Lung (tissue), 12 donors: Measurements from ENCODE around the gene TCF19. TPM values are rescaled to one million over a fixed set of nuclear protein-coding genes. Genes with fewer than 3 reads are reported as not detected.

ENCODE experiments used
- ATAC-seq: fragments of 200-7000 bp; cut with Tn5 transposase; one replicate; pipeline ENCODE4 v1.9.1; 2020; ENCODE audit warnings: moderate number of reproducible peaks; ENCODE audit not compliant: insufficient read depth, low FRiP score
- DNase-seq, 3 donors: peaks; one replicate each; pipeline ENCODE4 v3.0.0-alpha.2; 2013 to 2017
- H3K27ac ChIP-seq, 2 donors: one replicate each; pipeline ENCODE4 v1.5.1; 2013; ENCODE audit warnings: mild to moderate bottlenecking in 2 of 2, moderate library complexity in 2 of 2, control low read depth in 1 of 2, inconsistent platforms in 1 of 2, low read depth in 1 of 2, low read length in 1 of 2
- H3K27me3 ChIP-seq, 3 donors: one replicate each; pipeline ENCODE4 v1.5.1; 2013; ENCODE audit warnings: low read length in 2 of 3; ENCODE audit not compliant: control insufficient read depth in 3 of 3, insufficient read depth in 3 of 3
- H3K36me3 ChIP-seq, 4 donors: one replicate each; pipeline ENCODE4 v1.5.1; 2013; ENCODE audit warnings: low read length in 4 of 4, mild to moderate bottlenecking in 1 of 4, moderate library complexity in 1 of 4; ENCODE audit not compliant: control insufficient read depth in 4 of 4, insufficient read depth in 4 of 4
- H3K4me1 ChIP-seq, 5 donors: one replicate each; pipeline ENCODE4 v1.5.1; 2013; ENCODE audit warnings: low read length in 5 of 5, mild to moderate bottlenecking in 2 of 5, moderate library complexity in 1 of 5; ENCODE audit not compliant: control insufficient read depth in 5 of 5, insufficient read depth in 5 of 5
- H3K4me3 ChIP-seq: one replicate; pipeline ENCODE4 v1.5.1; 2013; ENCODE audit warnings: mild to moderate bottlenecking, control low read depth, moderate library complexity
- H3K9ac ChIP-seq, 2 donors: one replicate each; pipeline ENCODE4 v1.5.1; 2013; ENCODE audit warnings: low read length in 2 of 2, control low read depth in 1 of 2; ENCODE audit not compliant: insufficient read depth in 1 of 2
- H3K9me3 ChIP-seq, 4 donors: one replicate each; pipeline ENCODE4 v1.5.1; 2013; ENCODE audit warnings: low read length in 3 of 4, mild to moderate bottlenecking in 1 of 4, moderate library complexity in 1 of 4; ENCODE audit not compliant: control insufficient read depth in 4 of 4, insufficient read depth in 3 of 4
- WGBS, 2 donors: extraction: QIAGEN DNeasy Blood & Tissue Kit; methylation state at CpG; one replicate each; pipeline ENCODE4 v1.1.7; 2013; 5-methylcytosine and 5-hydroxymethylcytosine counted together
- polyA plus RNA-seq, 2 donors: library from polyadenylated mRNA; stranded (reverse); fragments of 200-250 nt; gene quantifications; one replicate each; pipeline ENCODE4 v1.2.1, GENCODE V29; 2013
- total RNA-seq, 2 donors: library from RNA; depleted of rRNA in 1 of 2; stranded (reverse); fragments of >200 nt in 1 of 2; gene quantifications; one replicate each; pipeline ENCODE4 v1.2.1, GENCODE V29; 2014 to 2021
- TF ChIP-seq, protein P1 (sequence below): IDR thresholded peaks from 2 replicates; pipeline ENCODE4 v1.5.1; 2012; ENCODE audit warnings: mild to moderate bottlenecking; ENCODE audit errors: control extremely low read depth, extremely low read depth
- donor health status: control.
- donor health status: control.
- donor health status: Bipolar disorder and iron deficiency.
- donor health status: healthy.
- donor health status: DM: yes; HTN: yes; CAD: no.

Gene TCF19
- total and polyA plus RNA-seq, 4 donors, result 4.1 to 9.4 (median 5.1) TPM

DNA sequence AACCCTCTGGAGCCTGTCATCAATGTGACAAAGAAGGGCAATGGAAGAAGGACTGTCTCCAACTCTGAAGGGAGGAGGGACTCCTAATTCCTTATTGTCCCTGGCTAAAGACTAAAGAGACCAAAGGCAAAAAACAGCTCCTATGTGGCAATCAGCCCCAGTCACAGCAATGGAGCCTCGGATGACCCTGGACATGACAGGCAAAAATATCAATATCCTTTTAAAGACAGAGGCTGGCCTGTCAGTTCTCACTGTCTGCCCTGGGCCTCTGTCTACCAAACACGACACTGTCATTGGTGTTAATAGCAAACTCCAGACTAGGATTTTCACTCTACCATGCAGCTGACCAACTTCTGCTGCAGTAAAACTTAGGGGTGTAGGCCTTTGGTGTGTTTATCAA is 50.1 kb downstream of the TCF19 start:
- no peaks in the 10 kb centered on the region for H3K36me3 ChIP-seq
- H3K9ac ChIP-seq, result no peak overlapping the region
- H3K4me3 ChIP-seq, result no peak overlapping the region
- WGBS, 2 donors, result 54 to 84% methylated on average over 2 of the region's 2 CpGs
- TF ChIP-seq, protein P1, sequence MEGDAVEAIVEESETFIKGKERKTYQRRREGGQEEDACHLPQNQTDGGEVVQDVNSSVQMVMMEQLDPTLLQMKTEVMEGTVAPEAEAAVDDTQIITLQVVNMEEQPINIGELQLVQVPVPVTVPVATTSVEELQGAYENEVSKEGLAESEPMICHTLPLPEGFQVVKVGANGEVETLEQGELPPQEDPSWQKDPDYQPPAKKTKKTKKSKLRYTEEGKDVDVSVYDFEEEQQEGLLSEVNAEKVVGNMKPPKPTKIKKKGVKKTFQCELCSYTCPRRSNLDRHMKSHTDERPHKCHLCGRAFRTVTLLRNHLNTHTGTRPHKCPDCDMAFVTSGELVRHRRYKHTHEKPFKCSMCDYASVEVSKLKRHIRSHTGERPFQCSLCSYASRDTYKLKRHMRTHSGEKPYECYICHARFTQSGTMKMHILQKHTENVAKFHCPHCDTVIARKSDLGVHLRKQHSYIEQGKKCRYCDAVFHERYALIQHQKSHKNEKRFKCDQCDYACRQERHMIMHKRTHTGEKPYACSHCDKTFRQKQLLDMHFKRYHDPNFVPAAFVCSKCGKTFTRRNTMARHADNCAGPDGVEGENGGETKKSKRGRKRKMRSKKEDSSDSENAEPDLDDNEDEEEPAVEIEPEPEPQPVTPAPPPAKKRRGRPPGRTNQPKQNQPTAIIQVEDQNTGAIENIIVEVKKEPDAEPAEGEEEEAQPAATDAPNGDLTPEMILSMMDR, result no peak
- no peak for DNase-seq
- no peak overlapping the region for H3K27ac ChIP-seq
- ATAC-seq, result no peak
- no peaks in the 10 kb centered on the region for H3K27me3 ChIP-seq
- H3K9me3 ChIP-seq, result no peaks in the 10 kb centered on the region
- peaks cover 0 to 16% (median 3%) of the 10 kb centered on the region in 5 donors for H3K4me1 ChIP-seq

DNA sequence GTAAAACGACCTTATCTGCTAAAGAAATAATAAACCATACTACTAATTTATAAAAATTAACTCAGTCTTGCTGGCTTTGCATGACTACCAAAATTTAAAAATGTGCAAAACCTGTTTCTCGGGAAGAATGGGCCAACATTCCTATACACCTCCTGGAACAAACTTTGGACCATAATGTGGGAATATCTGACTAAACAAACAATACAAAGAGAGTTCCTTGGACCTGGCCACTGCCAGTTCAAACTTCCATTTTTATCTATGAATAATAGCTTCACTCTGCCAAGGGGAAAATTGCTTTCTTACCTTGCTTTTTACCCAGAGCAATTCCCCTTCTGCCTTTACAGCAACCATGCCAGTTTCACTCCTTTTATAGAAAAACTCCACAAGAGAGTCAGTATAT is 50.7 kb downstream of the TCF19 start:
- no peaks in the 10 kb centered on the region for H3K27me3 ChIP-seq
- ATAC-seq, result no peak
- DNase-seq, result no peak
- H3K4me1 ChIP-seq, result peaks cover 0 to 16% (median 3%) of the 10 kb centered on the region in 5 donors
- no peak overlapping the region for H3K27ac ChIP-seq
- no peak overlapping the region for H3K4me3 ChIP-seq
- H3K9me3 ChIP-seq, result no peaks in the 10 kb centered on the region
- H3K9ac ChIP-seq, result no peak overlapping the region
- WGBS, 2 donors, result 52 to 73% methylated on average over 2 of the region's 2 CpGs
- TF ChIP-seq, protein P1, result no peak
- H3K36me3 ChIP-seq, result no peaks in the 10 kb centered on the region

DNA sequence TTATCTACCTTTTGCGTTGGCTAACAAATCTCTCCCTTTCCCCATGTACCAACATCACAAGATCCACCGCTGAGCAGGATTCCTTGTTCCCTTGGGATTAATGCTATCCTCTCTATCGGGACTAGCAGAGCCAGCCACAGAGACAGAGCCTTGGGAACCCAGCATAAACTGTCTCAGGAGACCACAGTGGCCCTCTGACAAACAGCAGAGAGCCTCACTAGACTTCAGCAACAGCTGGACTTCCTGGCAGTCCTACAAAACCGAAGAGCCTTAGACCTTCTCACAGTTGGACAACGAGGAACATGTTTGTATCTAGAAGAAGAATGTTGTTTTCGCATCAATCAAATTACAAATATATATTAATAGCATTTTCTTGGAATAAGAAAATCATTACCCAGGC is 51.7 kb downstream of the TCF19 start:
- DNase-seq (peak; percentile 45 to 68 (median 56)), ATAC-seq (no peak)
- no peak overlapping the region for H3K9ac ChIP-seq
- no peaks in the 10 kb centered on the region for H3K36me3 ChIP-seq
- H3K4me1 ChIP-seq, result peaks cover 0 to 16% (median 1%) of the 10 kb centered on the region in 5 donors
- H3K27me3 ChIP-seq, result no peaks in the 10 kb centered on the region
- TF ChIP-seq, protein P1, result no peak
- H3K27ac ChIP-seq, result no peak overlapping the region
- H3K9me3 ChIP-seq, result no peaks in the 10 kb centered on the region
- 56 to 57% methylated on average over 6 of the region's 6 CpGs for WGBS, 2 donors
- no peak overlapping the region for H3K4me3 ChIP-seq

DNA sequence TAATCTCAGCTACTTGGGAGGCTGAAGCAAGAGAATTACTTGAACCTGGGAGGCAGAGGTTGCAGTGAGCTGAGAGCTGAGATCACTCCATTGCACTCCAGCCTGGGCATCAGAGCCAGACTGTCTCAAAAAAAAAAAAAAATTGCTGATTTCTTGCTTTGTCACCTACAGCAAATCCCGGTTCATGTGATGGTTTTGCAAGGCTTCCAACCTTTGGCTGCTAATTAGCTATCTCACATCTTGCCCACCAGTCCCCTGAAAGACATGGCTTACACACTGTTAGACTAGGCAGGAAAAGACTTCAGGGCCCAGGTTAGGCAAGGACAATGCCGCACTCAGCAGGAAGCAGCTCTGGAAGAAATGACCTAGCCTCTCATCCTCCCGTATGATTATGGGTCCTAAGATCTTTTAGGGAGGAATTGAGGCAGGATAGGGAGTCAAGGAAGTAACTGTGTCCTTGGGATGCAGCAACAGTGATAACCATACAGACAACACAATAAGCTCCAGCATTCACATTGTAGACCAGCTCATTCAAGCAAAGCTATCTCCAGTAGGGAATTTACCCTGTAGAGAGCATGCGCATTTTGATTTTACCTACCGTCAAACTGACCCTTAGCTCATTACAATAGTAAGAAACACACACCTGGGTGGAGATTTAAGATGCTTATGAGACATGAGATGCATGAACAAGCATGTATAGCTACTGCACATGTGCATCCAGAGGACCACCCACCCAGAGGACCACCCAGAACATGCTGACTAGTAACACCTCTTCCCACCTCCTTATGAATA is 52.5 kb downstream of the TCF19 start:
- no peak for ATAC-seq
- H3K4me3 ChIP-seq, result no peak overlapping the region
- TF ChIP-seq, protein P1, result no peak
- H3K9ac ChIP-seq, result no peak overlapping the region
- peaks cover 0 to 16% (median 1%) of the 10 kb centered on the region in 5 donors for H3K4me1 ChIP-seq
- DNase-seq, result no peak
- no peak overlapping the region for H3K27ac ChIP-seq
- 56 to 82% methylated on average over 5 of the region's 5 CpGs for WGBS, 2 donors
- no peaks in the 10 kb centered on the region for H3K9me3 ChIP-seq
- H3K27me3 ChIP-seq, result no peaks in the 10 kb centered on the region
- no peaks in the 10 kb centered on the region for H3K36me3 ChIP-seq
